Stomach (tissue), 4 donors: ENCODE data around the gene RIBC2.

Source experiments
- CTCF ChIP-seq, 7 experiments: fragments of 450-650 bp in 4 of 7; fragments of 200-600 bp in 3 of 7; sonication (generic) in 3 of 7; IDR thresholded peaks; one replicate each; pipeline ENCODE4 v1.5.1; 2016 to 2019; ENCODE audit warnings: antibody characterized with exemption in 7 of 7, control low read depth in 2 of 7, mild to moderate bottlenecking in 1 of 7
- EP300 ChIP-seq: sonication (generic); formaldehyde crosslinking; IDR thresholded peaks from one replicate; pipeline ENCODE4 v1.6.1; 2017; ENCODE audit warnings: antibody characterized with exemption
- POLR2A ChIP-seq, 4 donors: fragments of 450-650 bp; IDR thresholded peaks; one replicate each; pipeline ENCODE4 v1.6.1; 2016; ENCODE audit warnings: antibody characterized with exemption in 4 of 4, control low read depth in 2 of 4, mild to moderate bottlenecking in 1 of 4, moderate library complexity in 1 of 4
- POLR2AphosphoS5 ChIP-seq, 3 donors: sonication (generic); formaldehyde crosslinking; IDR thresholded peaks; one replicate each; pipeline ENCODE4 v1.6.1; 2016; ENCODE audit warnings: antibody characterized with exemption in 3 of 3

- TF ChIP-seq CTCF (IDR thresholded peaks at IDR 0.05) (no peak), EP300 (no peak), POLR2A (IDR thresholded peaks at IDR 0.05) (no peak), POLR2AphosphoS5 (IDR thresholded peaks at IDR 0.05) (no peak)
These were observed 60.2 kb downstream of the RIBC2 start for GRCh38 chr22:45473626-45474237.
